Small intestine (tissue), 7 donors: ENCODE measurements around the gene WDR77. TPM values are rescaled to one million over a fixed set of nuclear protein-coding genes. Genes with fewer than 3 reads are reported as not detected.
A peak's percentile ranks its signal among the peaks of the same experiment; 100 is the strongest.

Experiments
- DNase-seq, 2 donors: peaks; one replicate each; pipeline versions ENCODE4 v3.0.0 to v3.0.0-alpha.2; 2013
- FAIRE-seq: peaks from 2 replicates; lab custom pipeline; 2012; peaks lifted over from hg19 to GRCh38; lab: Jason Lieb, UNC
- H3K27ac ChIP-seq, 3 donors: one replicate each; pipeline ENCODE4 v1.5.1; 2013; ENCODE audit warnings: low read length in 2 of 3, mild to moderate bottlenecking in 2 of 3, control low read depth in 1 of 3, inconsistent platforms in 1 of 3, low read depth in 1 of 3, moderate library complexity in 1 of 3
- H3K27me3 ChIP-seq, 3 donors: one replicate each; pipeline ENCODE4 v1.6.1; 2013; ENCODE audit warnings: low read length in 3 of 3, inconsistent platforms in 1 of 3; ENCODE audit not compliant: control insufficient read depth in 3 of 3, insufficient read depth in 3 of 3
- H3K36me3 ChIP-seq, 3 donors: one replicate each; pipeline ENCODE4 v1.6.1; 2013; ENCODE audit warnings: low read length in 3 of 3, inconsistent platforms in 1 of 3, low read depth in 1 of 3, mild to moderate bottlenecking in 1 of 3, moderate library complexity in 1 of 3; ENCODE audit not compliant: control insufficient read depth in 3 of 3, insufficient read depth in 2 of 3
- H3K4me1 ChIP-seq, 3 donors: one replicate each; pipeline ENCODE4 v1.6.1; 2013; ENCODE audit warnings: low read length in 2 of 3, inconsistent platforms in 1 of 3, low read depth in 1 of 3, mild to moderate bottlenecking in 1 of 3, moderate library complexity in 1 of 3; ENCODE audit not compliant: control insufficient read depth in 3 of 3, insufficient read depth in 2 of 3
- H3K4me3 ChIP-seq, 3 donors: one replicate each; pipeline ENCODE4 v1.5.1; 2013; ENCODE audit warnings: low read length in 3 of 3, control low read depth in 1 of 3, inconsistent platforms in 1 of 3, low read depth in 1 of 3, mild to moderate bottlenecking in 1 of 3, moderate library complexity in 1 of 3
- H3K9me3 ChIP-seq, 2 donors: one replicate each; pipeline ENCODE4 v1.6.1; 2013; ENCODE audit warnings: low read depth in 1 of 2, low read length in 1 of 2; ENCODE audit not compliant: control insufficient read depth in 2 of 2, insufficient read depth in 1 of 2
- WGBS, 3 donors: extraction: QIAGEN DNeasy Blood & Tissue Kit; methylation state at CpG; one replicate each; pipeline ENCODE4 v1.1.7; 2013; 5-methylcytosine and 5-hydroxymethylcytosine counted together
- polyA plus RNA-seq, 4 donors: library from polyadenylated mRNA; stranded (reverse) in 3 of 4; unstranded in 1 of 4; fragments of 200-250 nt in 3 of 4; fragments of 120-200 nt in 1 of 4; gene quantifications; one replicate each; pipeline versions ENCODE4 v1.2.1 to v1.2.3, GENCODE V29; 2013
- donor health status: healthy with polysubstance abuse.
- donor health status: control.
- donor health status: control.
- donor health status: Bipolar disorder and iron deficiency.
- donor health status: healthy.

WDR77 gene
- polyA plus RNA-seq, 4 donors, result 11.0 to 30.1 (median 21.7) TPM

- no peak for FAIRE-seq
- Histone ChIP-seq H3K36me3 (peaks cover 0 to 3% (median 0%) of the 10 kb centered on the region in 3 donors), H3K27me3 (no peaks in the 10 kb centered on the region), H3K9me3 (no peaks in the 10 kb centered on the region), H3K4me1 (peaks cover 0 to 6% (median 2%) of the 10 kb centered on the region in 3 donors), H3K4me3 (no peak overlapping the region), H3K27ac (peak overlapping the region in 1 of 3 donors; percentile 41)
- no peak for DNase-seq
These were observed 27.2 kb upstream of the WDR77 start for GRCh38 chr1:111476214-111476613.

GRCh38 chr1:111475701-111476100 lies 26.6 kb upstream of the WDR77 start:
- peak in 1 of 2 donors; percentile 5 for DNase-seq
- 72 to 83% (median 74%) methylated on average over 5 of the region's 5 CpGs for WGBS, 3 donors
- no peak overlapping the region for H3K27ac ChIP-seq

GRCh38 chr1:111474521-111474920 lies 25.5 kb upstream of the WDR77 start:
- 74 to 84% (median 74%) methylated on average over 4 of the region's 4 CpGs for WGBS, 3 donors
- no peak for FAIRE-seq
- no peak overlapping the region for H3K4me3 ChIP-seq

More at GRCh38 chr1:111475701-111476100, 26.6 kb upstream of the WDR77 start:
- H3K9me3 ChIP-seq, result no peaks in the 10 kb centered on the region
- peaks cover 0 to 6% (median 2%) of the 10 kb centered on the region in 3 donors for H3K4me1 ChIP-seq
- no peak overlapping the region for H3K4me3 ChIP-seq
- no peak for FAIRE-seq
- peaks cover 0 to 3% (median 0%) of the 10 kb centered on the region in 3 donors for H3K36me3 ChIP-seq
- H3K27me3 ChIP-seq, result no peaks in the 10 kb centered on the region

GRCh38 chr1:111474106-111474505 lies 25.1 kb upstream of the WDR77 start:
- FAIRE-seq, result no peak
- peaks cover 0 to 3% (median 2%) of the 10 kb centered on the region in 3 donors for H3K36me3 ChIP-seq
- no peaks in the 10 kb centered on the region for H3K27me3 ChIP-seq
- peak overlapping the region in 1 of 3 donors; percentile 46 for H3K27ac ChIP-seq
- WGBS, 3 donors, result 60 to 87% (median 86%) methylated on average over 5 of the region's 5 CpGs
- peaks cover 0 to 6% (median 2%) of the 10 kb centered on the region in 3 donors for H3K4me1 ChIP-seq
- H3K9me3 ChIP-seq, result no peaks in the 10 kb centered on the region
- H3K4me3 ChIP-seq, result no peak overlapping the region
- no peak for DNase-seq

More at GRCh38 chr1:111474521-111474920, 25.5 kb upstream of the WDR77 start:
- H3K36me3 ChIP-seq, result peaks cover 0 to 3% (median 0%) of the 10 kb centered on the region in 3 donors
- no peak for DNase-seq
- peaks cover 0 to 6% (median 2%) of the 10 kb centered on the region in 3 donors for H3K4me1 ChIP-seq
- no peaks in the 10 kb centered on the region for H3K9me3 ChIP-seq
- peak overlapping the region in 1 of 3 donors; percentile 4 for H3K27ac ChIP-seq
- no peaks in the 10 kb centered on the region for H3K27me3 ChIP-seq

GRCh38 chr1:111471538-111471937 lies 22.5 kb upstream of the WDR77 start:
- H3K4me3 ChIP-seq, result no peak overlapping the region
- WGBS, 3 donors, result 96 to 99% (median 96%) methylated on average over 3 of the region's 3 CpGs
- no peaks in the 10 kb centered on the region for H3K27me3 ChIP-seq
- H3K27ac ChIP-seq, result peak overlapping the region in 1 of 3 donors; percentile 66
- FAIRE-seq (no peak), DNase-seq (no peak)
- peaks cover 0 to 6% (median 0%) of the 10 kb centered on the region in 3 donors for H3K4me1 ChIP-seq
- H3K9me3 ChIP-seq, result no peaks in the 10 kb centered on the region
- H3K36me3 ChIP-seq, result peaks cover 3 to 6% (median 5%) of the 10 kb centered on the region in 3 donors

- H3K27ac ChIP-seq, result peak overlapping the region in 1 of 3 donors; percentile 66
These were observed 22.0 kb upstream of the WDR77 start for GRCh38 chr1:111471012-111471411.

GRCh38 chr1:111470596-111470995 lies 21.5 kb upstream of the WDR77 start:
- peaks cover 3 to 6% (median 5%) of the 10 kb centered on the region in 3 donors for H3K36me3 ChIP-seq
- H3K9me3 ChIP-seq, result no peaks in the 10 kb centered on the region
- no peak overlapping the region for H3K4me3 ChIP-seq
- 84 to 93% (median 91%) methylated on average over 5 of the region's 5 CpGs for WGBS, 3 donors
- H3K4me1 ChIP-seq, result peaks cover 0 to 6% (median 0%) of the 10 kb centered on the region in 3 donors
- H3K27me3 ChIP-seq, result no peaks in the 10 kb centered on the region
- no peak overlapping the region for H3K27ac ChIP-seq
- no peak for DNase-seq
- FAIRE-seq, result no peak

More at GRCh38 chr1:111471012-111471411, 22.0 kb upstream of the WDR77 start:
- FAIRE-seq (no peak), DNase-seq (peak in 1 of 2 donors; percentile 56)
- WGBS, 3 donors, result 47 to 50% (median 48%) methylated on average over 3 of the region's 3 CpGs
- Histone ChIP-seq H3K27me3 (no peaks in the 10 kb centered on the region), H3K4me3 (no peak overlapping the region), H3K36me3 (peaks cover 3 to 6% (median 5%) of the 10 kb centered on the region in 3 donors), H3K9me3 (no peaks in the 10 kb centered on the region), H3K4me1 (peaks cover 0 to 6% (median 0%) of the 10 kb centered on the region in 3 donors)

GRCh38 chr1:111469539-111469938 lies 20.5 kb upstream of the WDR77 start:
- DNase-seq (no peak), FAIRE-seq (no peak)
- Histone ChIP-seq H3K4me3 (no peak overlapping the region), H3K27me3 (no peaks in the 10 kb centered on the region), H3K9me3 (no peaks in the 10 kb centered on the region), H3K27ac (no peak overlapping the region), H3K4me1 (peaks cover 0 to 6% (median 0%) of the 10 kb centered on the region in 3 donors), H3K36me3 (peaks cover 3 to 6% (median 5%) of the 10 kb centered on the region in 3 donors)

- Histone ChIP-seq H3K9me3 (no peaks in the 10 kb centered on the region), H3K4me1 (peaks cover 0 to 6% (median 0%) of the 10 kb centered on the region in 3 donors), H3K27ac (no peak overlapping the region), H3K4me3 (no peak overlapping the region), H3K36me3 (peaks cover 3 to 6% (median 5%) of the 10 kb centered on the region in 3 donors), H3K27me3 (no peaks in the 10 kb centered on the region)
- DNase-seq (no peak), FAIRE-seq (no peak)
These were observed 19.7 kb upstream of the WDR77 start for GRCh38 chr1:111468717-111469100.
